Activated naive CD8-positive, alpha-beta T cell treated with anti-CD3 and anti-CD28 coated beads, Interleukin-2, amount 10 ng/mL, durations not matched to agents 7 days and 5 days (primary cell): ENCODE data around the gene VDR. TPM values are rescaled to one million over a fixed set of nuclear protein-coding genes. Genes with fewer than 3 reads are reported as not detected.

ENCODE experiments used
- ATAC-seq: fragments of 150-1000 bp; cut with Tn5 transposase; one replicate; pipeline ENCODE4 v1.10.0; 2021; ENCODE audit warnings: low read depth, moderate library complexity
- POLR2A ChIA-PET: fragments of 350-600 bp; sonication (Branson Sonifier 250); formaldehyde crosslinking; loops from one replicate; lab custom pipeline; 2021; ENCODE audit warnings: antibody characterized with exemption; lab: Charles Lee
- DNase-seq: peaks from one replicate; pipeline ENCODE4 v3.0.0; 2021
- H3K27ac Mint-ChIP-seq: one replicate; pipeline ENCODE4 v1.8.0; 2022; ENCODE audit warnings: mild to moderate bottlenecking, mixed read lengths
- H3K27me3 Mint-ChIP-seq: one replicate; pipeline ENCODE4 v1.8.0; 2022; ENCODE audit warnings: mild to moderate bottlenecking, moderate library complexity, mixed read lengths
- H3K36me3 Mint-ChIP-seq: one replicate; pipeline ENCODE4 v1.8.0; 2021; ENCODE audit warnings: mild to moderate bottlenecking, mixed read lengths
- H3K4me1 Mint-ChIP-seq: one replicate; pipeline ENCODE4 v1.8.0; 2021; ENCODE audit warnings: mixed read lengths
- H3K4me3 Mint-ChIP-seq: one replicate; pipeline ENCODE4 v1.8.0; 2022; ENCODE audit warnings: mild to moderate bottlenecking, moderate library complexity, mixed read lengths
- H3K9me3 Mint-ChIP-seq: one replicate; pipeline ENCODE4 v1.8.0; 2021; ENCODE audit warnings: mixed read lengths
- total RNA-seq, 2 experiments: library from RNA; stranded (reverse); gene quantifications; one replicate each; pipeline ENCODE4 v1.2.3, GENCODE V29; 2021

Gene VDR
- total RNA-seq, 2 experiments from 2014 or later, result 13.9 to 14.3 TPM

DNA sequence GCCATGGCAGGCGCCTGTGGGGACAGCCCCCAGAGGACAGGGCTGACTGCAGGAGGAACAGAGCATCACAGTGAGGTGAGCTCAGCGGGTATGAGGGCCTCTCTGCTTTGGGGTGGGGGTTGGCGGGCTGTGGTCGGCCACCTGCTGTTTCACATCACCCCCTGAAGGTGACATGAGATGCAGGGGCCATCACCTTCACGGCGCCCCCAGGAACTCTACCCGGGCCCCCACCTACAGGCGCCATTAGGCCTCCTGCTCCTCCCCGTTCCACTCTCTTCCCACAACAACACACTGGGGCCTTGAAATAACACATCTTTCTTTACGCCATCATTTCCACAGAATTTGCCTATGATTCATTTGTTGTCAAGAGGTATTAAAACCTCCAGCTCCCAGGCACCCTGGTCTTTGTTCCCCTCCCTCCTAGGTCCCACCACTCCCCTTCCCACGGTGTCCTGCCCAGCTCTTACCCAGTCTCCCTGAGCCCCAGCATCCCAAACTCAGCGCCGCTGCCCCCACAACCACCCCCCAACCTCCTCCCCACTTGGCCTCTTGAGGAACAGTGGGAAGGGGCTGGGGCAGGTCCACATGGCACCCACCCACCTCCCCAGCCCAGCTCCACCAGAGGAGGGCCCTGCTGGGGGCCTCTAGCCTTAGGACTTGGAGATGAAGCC is 72.4 kb downstream of the VDR start:
- POLR2A ChIA-PET, result interaction anchor here (0.7 to 13.5 kb wide), 11 partner anchors 8 to 286 kb away, joined by 3 to 465 read pairs (median 5); partner anchors contain the start of gene HDAC7

DNA sequence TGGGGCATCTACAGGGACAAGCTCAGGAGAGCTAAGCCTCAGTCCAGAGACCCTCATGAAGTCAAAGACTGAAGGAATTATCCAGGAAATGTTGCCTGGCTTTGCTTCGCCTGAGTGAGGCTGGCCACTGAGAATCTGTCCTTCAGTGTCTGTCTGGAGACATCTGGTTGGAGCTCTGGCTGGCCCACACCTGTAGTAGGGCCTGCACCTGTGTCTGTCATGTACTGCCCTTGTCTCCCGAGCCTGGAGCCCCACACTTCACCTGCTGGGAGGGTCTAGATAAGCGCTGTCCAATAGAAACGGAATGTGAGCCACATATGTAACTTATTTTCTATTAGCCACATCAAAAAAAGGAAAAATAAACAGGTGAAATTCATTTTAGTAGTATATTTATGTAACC is 75.2 kb downstream of the VDR start:
- H3K4me1 Mint-ChIP-seq, result peaks cover 72% of the 10 kb centered on the region
- H3K36me3 Mint-ChIP-seq, result peaks cover 4% of the 10 kb centered on the region
- peak overlapping the region; percentile 82 for H3K27ac Mint-ChIP-seq
- no peaks in the 10 kb centered on the region for H3K9me3 Mint-ChIP-seq
- H3K4me3 Mint-ChIP-seq, result peak overlapping the region; percentile 23
- no peak for ATAC-seq
- no peak for DNase-seq
- POLR2A ChIA-PET, result interaction anchor here (10.3 to 13.5 kb wide), 2 partner anchors 10 to 24 kb away, joined by 298 to 465 read pairs; partner anchors contain the start of gene HDAC7
- no peaks in the 10 kb centered on the region for H3K27me3 Mint-ChIP-seq

More for the DNA sequence above, 72.4 kb downstream of the VDR start:
- H3K27me3 Mint-ChIP-seq, result no peaks in the 10 kb centered on the region
- H3K4me1 Mint-ChIP-seq, result peaks cover 78% of the 10 kb centered on the region
- H3K9me3 Mint-ChIP-seq, result no peaks in the 10 kb centered on the region
- DNase-seq, result peak; percentile 61
- peak overlapping the region; percentile 81 for H3K4me3 Mint-ChIP-seq
- peak overlapping the region; percentile 94 for H3K27ac Mint-ChIP-seq
- ATAC-seq, result peak; percentile 42
- H3K36me3 Mint-ChIP-seq, result peaks cover 4% of the 10 kb centered on the region

DNA sequence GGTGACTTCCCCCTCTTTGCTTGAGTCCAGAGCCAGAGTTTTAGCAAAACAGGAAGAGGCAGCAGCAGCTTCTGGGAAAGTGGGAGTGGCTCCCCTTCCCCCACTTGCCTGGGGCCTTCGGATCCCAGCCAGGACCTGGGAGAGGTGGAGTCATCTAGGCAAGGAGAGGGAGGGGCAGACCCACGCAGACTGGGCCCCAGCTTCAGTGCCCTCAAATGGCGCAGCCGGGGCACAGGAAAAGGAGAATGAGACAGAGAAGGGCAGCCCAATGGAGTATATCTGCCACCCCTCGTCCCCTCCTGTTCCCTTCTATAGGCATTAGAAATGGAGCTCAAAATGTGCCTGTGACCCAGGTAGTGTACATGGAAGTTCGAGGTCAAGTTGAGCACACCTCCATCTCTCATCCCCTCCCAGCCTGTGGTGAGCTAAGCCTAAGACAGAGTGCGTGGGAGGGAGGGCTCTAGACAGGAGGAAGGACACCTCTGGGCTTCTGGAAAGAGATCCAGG is 75.8 kb downstream of the VDR start:
- Mint-ChIP-seq H3K4me3 (peak overlapping the region; percentile 23), H3K9me3 (no peaks in the 10 kb centered on the region), H3K27ac (peak overlapping the region; percentile 82), H3K27me3 (no peaks in the 10 kb centered on the region), H3K4me1 (peaks cover 72% of the 10 kb centered on the region), H3K36me3 (peaks cover 6% of the 10 kb centered on the region)
- POLR2A ChIA-PET, result interaction anchor here (10.3 to 13.5 kb wide), 2 partner anchors 9 to 23 kb away, joined by 298 to 465 read pairs; partner anchors contain the start of gene HDAC7
- DNase-seq, result no peak
- no peak for ATAC-seq

DNA sequence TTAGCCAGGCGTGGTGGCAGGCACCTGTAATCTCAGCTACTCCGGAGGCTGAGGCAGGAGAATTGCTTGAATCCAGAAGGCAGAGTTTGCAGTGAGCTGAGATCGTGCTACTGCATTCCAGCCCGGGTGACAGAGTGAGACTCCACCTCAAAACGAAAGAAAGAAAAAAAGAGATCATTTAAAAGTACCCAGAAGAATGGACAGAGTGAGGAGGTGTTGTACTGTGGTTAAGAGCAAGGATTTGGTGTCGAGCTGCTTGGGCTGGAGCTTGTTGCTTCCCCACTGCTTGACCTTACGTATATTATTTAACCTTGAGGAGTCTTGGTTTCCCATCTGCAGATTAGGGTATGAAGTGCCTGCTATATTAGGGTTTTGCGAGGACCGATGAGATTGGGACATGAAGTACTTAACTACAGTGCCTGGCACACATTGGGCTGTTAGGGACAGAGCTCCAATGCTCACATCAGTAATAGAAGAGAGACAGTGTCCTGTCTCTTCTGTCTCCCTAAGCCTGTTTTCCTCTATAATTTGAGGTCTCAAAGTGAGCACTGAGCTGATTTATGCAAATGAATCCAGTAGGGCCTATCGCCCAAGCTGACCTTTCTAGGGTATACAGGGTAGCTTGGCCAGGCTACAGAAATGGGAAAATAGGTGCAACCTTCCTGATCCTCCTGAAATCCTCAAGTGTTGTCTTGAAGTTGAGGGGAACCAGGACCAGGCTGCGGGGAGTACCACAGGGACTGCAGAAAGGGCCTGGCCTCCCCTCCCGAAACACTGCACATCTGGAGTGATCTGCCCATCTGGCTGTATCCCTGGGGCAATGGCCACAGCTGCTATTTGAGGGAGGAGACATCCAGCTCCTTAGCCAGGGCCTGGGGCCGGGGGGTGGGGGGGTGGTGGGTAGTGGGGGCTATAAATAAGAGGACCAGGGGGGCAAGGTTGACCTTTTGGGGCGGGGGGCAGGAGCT is 76.5 kb downstream of the VDR start:
- Mint-ChIP-seq H3K9me3 (no peaks in the 10 kb centered on the region), H3K27me3 (no peaks in the 10 kb centered on the region), H3K36me3 (peaks cover 6% of the 10 kb centered on the region), H3K27ac (peak overlapping the region; percentile 82), H3K4me3 (no peak overlapping the region), H3K4me1 (peaks cover 71% of the 10 kb centered on the region)
- POLR2A ChIA-PET, result interaction anchor here (0.6 to 13.5 kb wide), 5 partner anchors 7 to 1519 kb away, joined by 3 to 465 read pairs (median 4); partner anchors contain the start of gene HDAC7
- DNase-seq (no peak), ATAC-seq (no peak)

DNA sequence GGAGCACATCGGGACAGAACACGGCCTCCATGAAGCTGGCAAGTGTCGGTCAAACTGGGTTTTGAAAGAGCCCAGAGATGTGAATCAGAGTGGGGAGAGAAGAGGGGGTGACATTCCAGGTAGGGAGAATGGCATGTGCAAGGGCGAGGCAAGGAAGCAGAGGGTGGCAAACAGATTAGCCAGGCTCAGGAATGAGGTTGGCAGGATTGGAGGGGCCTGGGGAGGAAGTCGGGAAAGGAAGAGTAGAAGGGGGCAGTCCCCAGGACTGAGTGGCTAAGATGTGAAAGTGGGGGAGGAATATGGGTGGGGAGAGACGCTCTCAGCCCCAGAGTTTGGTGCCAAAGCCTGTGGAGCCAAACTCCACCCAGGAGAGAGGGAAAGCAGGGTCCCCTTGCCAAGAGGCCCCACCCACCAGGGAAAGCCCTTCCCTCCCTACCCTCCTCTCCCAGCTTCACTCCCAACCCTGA is 79.6 kb downstream of the VDR start:
- no peaks in the 10 kb centered on the region for H3K27me3 Mint-ChIP-seq
- H3K36me3 Mint-ChIP-seq, result peaks cover 2% of the 10 kb centered on the region
- peak overlapping the region; percentile 91 for H3K27ac Mint-ChIP-seq
- ATAC-seq, result no peak
- peaks cover 67% of the 10 kb centered on the region for H3K4me1 Mint-ChIP-seq
- DNase-seq, result no peak
- peak overlapping the region; percentile 9 for H3K4me3 Mint-ChIP-seq
- POLR2A ChIA-PET, result interaction anchor here (1.1 to 2.0 kb wide), 4 partner anchors 8 to 17 kb away, joined by 3 to 18 read pairs (median 8); no protein-coding TSS in a partner anchor
- H3K9me3 Mint-ChIP-seq, result no peaks in the 10 kb centered on the region

DNA sequence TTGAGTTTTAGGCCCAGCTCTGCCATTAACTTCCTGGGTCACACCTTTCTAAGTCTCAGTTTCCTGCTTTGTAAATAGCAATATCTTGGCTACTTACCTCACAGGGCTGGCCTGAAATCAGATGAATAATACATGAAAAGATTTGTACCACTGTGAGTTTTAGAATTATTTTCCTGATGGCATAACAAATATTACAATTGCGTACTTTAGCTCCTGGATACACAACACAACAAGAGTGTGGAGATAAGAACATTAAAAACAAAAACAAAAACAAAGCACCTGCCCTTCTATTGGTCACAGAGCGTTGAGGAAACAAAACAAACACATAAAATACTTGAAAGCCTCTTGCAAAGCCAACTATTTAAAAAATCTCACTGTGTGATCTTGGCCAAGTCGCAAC is 80.2 kb downstream of the VDR start:
- Mint-ChIP-seq H3K27ac (peak overlapping the region; percentile 91), H3K9me3 (no peaks in the 10 kb centered on the region), H3K4me1 (peaks cover 66% of the 10 kb centered on the region), H3K27me3 (no peaks in the 10 kb centered on the region), H3K36me3 (peaks cover 2% of the 10 kb centered on the region), H3K4me3 (peak overlapping the region; percentile 52)
- DNase-seq, result no peak
- ATAC-seq, result no peak
- POLR2A ChIA-PET, result interaction anchor here (1.1 to 2.0 kb wide), 4 partner anchors 8 to 17 kb away, joined by 3 to 18 read pairs (median 8); no protein-coding TSS in a partner anchor

DNA sequence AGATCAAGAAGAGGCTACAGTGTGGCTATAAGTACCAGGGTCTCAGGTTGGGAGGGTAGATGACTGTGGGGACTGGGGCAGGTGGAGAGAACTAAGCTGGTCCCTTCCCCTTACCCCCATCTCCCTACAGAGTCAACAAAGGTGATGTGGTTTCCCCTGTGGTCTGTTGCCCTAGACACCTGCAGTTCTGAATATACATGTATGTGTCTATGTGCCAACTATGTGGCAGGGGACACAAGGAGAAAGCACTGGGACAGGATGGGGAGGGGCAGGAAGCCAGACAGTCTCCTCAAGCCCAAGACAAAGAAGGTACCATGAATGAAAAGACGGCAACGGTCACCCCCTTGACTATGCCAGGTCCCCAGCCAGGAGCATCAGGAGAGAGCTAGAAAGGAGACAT is 80.6 kb downstream of the VDR start:
- POLR2A ChIA-PET, result interaction anchor here (0.6 to 2.0 kb wide), 6 partner anchors 9 to 741 kb away, joined by 3 to 18 read pairs (median 4); no protein-coding TSS in a partner anchor
- ATAC-seq (peak; percentile 3), DNase-seq (no peak)
- H3K27ac Mint-ChIP-seq, result peak overlapping the region; percentile 91
- H3K27me3 Mint-ChIP-seq, result no peaks in the 10 kb centered on the region
- peaks cover 2% of the 10 kb centered on the region for H3K36me3 Mint-ChIP-seq
- H3K4me3 Mint-ChIP-seq, result peak overlapping the region; percentile 52
- H3K4me1 Mint-ChIP-seq, result peaks cover 62% of the 10 kb centered on the region
- no peaks in the 10 kb centered on the region for H3K9me3 Mint-ChIP-seq

DNA sequence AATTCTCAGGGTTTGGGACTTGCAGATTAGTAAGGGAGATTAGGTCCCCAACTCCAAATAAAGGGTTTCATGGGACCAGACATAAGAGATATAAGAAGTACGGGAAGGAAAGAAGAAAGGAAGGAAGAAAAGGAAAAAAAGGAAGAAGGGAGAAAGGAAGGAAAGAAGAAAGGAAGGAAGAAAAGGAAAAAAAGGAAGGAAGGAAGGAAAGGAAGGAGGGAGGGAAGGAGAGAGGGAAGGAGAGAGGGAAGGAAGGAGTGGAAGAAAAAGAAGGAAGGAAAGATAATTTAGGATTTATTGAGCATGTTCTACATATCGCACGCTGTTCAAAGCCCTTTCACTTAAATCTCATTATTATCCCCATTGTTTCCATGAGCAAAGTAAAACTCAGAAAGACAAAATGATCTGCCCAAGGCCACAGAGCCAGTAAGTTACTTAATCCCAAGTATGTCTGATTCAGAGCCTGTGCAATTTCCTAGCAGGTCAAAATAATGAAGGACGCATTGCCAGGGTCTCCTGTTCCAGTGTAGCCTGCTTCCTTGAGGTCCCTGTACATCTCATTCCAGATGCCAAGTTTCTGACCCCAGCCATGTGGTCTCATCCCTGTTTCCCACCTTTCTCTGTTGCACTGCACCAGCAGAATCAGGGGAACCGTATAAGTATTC is 81.2 kb downstream of the VDR start:
- peak overlapping the region; percentile 52 for H3K4me3 Mint-ChIP-seq

DNA sequence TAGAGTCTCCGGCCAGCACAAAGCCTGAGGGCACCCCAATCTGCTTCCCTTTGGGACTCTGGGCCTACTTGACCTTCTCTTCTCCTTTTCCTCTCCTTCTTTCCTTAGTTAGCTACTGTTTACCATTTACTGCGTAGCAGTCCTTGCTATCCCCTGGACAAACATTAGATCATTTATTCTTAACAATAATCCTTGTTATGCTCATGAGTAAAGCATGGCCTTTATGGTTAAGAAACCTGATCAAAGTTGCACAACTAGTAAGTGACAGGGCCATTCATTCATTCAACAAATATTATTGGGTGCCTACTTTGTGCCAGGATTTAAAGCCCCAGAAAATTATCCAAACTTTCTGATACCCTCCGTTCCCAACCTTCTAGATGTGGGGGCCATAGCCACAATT is 81.9 kb downstream of the VDR start:
- Mint-ChIP-seq H3K27me3 (no peaks in the 10 kb centered on the region), H3K36me3 (peaks cover 10% of the 10 kb centered on the region), H3K4me1 (peaks cover 54% of the 10 kb centered on the region), H3K4me3 (no peak overlapping the region), H3K27ac (peak overlapping the region; percentile 14), H3K9me3 (no peaks in the 10 kb centered on the region)
- no peak for DNase-seq
- POLR2A ChIA-PET, result interaction anchor here (0.7 to 11.3 kb wide), 4 partner anchors 9 to 67 kb away, joined by 3 to 428 read pairs (median 156); no protein-coding TSS in a partner anchor
- no peak for ATAC-seq

More for the DNA sequence above, 81.2 kb downstream of the VDR start:
- Mint-ChIP-seq H3K27ac (peak overlapping the region; percentile 91), H3K4me1 (peaks cover 57% of the 10 kb centered on the region), H3K27me3 (no peaks in the 10 kb centered on the region), H3K9me3 (no peaks in the 10 kb centered on the region), H3K36me3 (peaks cover 3% of the 10 kb centered on the region)
- ATAC-seq (no peak), DNase-seq (no peak)
- POLR2A ChIA-PET, result interaction anchor here (0.6 to 7.3 kb wide), 8 partner anchors 8 to 740 kb away, joined by 3 to 298 read pairs (median 8); no protein-coding TSS in a partner anchor

DNA sequence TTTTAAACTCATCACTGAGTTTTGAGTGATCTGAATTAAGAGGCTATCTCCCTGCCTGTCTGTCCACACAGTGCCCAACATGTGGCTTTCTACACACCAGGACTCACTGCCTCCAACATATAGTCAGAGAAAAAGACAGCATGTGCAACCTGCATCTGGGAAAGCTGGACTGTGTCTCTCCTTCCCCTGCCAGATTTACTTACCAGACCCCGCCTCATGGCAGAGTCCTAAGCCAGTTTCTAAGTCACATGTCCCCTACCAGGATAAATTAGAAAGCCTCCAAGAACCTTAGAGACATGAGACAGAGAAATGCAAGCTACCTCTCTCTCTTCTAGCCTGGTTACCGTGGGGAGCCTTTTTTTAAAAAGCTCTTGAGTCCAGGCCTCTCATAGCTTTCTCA is 82.4 kb downstream of the VDR start:
- POLR2A ChIA-PET, result interaction anchor here (2.0 to 11.3 kb wide), 3 partner anchors 9 to 20 kb away, joined by 13 to 428 read pairs (median 298); no protein-coding TSS in a partner anchor
- H3K36me3 Mint-ChIP-seq, result peaks cover 10% of the 10 kb centered on the region

DNA sequence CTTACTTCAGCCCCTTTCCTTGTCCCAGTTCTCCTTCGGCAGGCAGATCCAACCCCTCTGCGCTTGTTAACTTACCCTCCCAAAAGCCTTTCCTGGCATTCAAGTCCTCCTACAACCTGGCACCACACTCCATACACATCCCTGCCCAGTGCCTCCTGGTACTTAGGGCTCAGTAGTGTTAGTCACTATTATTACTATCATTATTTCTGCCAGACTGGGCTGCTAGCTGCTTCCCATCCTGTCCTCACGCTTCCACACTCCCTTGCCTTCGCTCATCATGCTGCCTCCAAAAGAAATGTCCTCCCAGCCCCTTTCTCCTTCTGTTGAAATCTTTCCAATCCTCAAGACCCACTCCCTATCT is 83.5 kb downstream of the VDR start:
- H3K27me3 Mint-ChIP-seq, result no peaks in the 10 kb centered on the region
- H3K4me3 Mint-ChIP-seq, result no peak overlapping the region
- H3K9me3 Mint-ChIP-seq, result no peaks in the 10 kb centered on the region
- peak overlapping the region; percentile 91 for H3K27ac Mint-ChIP-seq
- peaks cover 56% of the 10 kb centered on the region for H3K4me1 Mint-ChIP-seq
- POLR2A ChIA-PET, result interaction anchor here (1.0 to 11.3 kb wide), 4 partner anchors 8 to 18 kb away, joined by 4 to 428 read pairs (median 156); no protein-coding TSS in a partner anchor
- peaks cover 15% of the 10 kb centered on the region for H3K36me3 Mint-ChIP-seq
- DNase-seq (no peak), ATAC-seq (no peak)

More for the DNA sequence above, 82.4 kb downstream of the VDR start:
- ATAC-seq (no peak), DNase-seq (no peak)
- peaks cover 54% of the 10 kb centered on the region for H3K4me1 Mint-ChIP-seq
- H3K27ac Mint-ChIP-seq, result peak overlapping the region; percentile 55
- H3K4me3 Mint-ChIP-seq, result no peak overlapping the region
- H3K27me3 Mint-ChIP-seq, result no peaks in the 10 kb centered on the region
- H3K9me3 Mint-ChIP-seq, result no peaks in the 10 kb centered on the region
